HEK293 (cell line): ENCODE data around the gene NUCB1.
"Not testable (repeated sequence)": the region's sequence is repeated elsewhere in the genome, so short reads cannot be mapped to it uniquely, and the experiment has no call there.

Source experiments
- CTCF ChIA-PET: fragments of 350-600 bp; formaldehyde crosslinking; extraction: SDS; loops from one replicate; lab custom pipeline; 2021; ENCODE audit warnings: antibody characterized with exemption; lab: Yijun Ruan, JAX
- POLR2A ChIA-PET: fragments of 300-600 bp; formaldehyde crosslinking; extraction: SDS; loops from one replicate; lab custom pipeline; 2020; ENCODE audit warnings: antibody characterized with exemption, inconsistent platforms; lab: Yijun Ruan, JAX
- H3K27ac ChIP-seq: fragments of 200-500 bp; sonication (Bioruptor generic); 2 replicates; pipeline ENCODE4 v1.5.1; 2014; ENCODE audit warnings: low read depth, low read length, control low read depth, inconsistent platforms; ENCODE audit errors: extremely low read depth
- H3K36me3 ChIP-seq, 2 experiments: fragments of 200-500 bp in 1 of 2; sonication (Bioruptor generic) in 1 of 2; 1 replicate in 1 of 2; 2 replicates in 1 of 2; pipeline ENCODE4 v1.5.1; 2014 to 2017; ENCODE audit warnings: inconsistent platforms in 2 of 2, low read length in 2 of 2; ENCODE audit not compliant: control insufficient read depth in 2 of 2, insufficient read depth in 1 of 2
- H3K4me1 ChIP-seq: fragments of 200-500 bp; sonication (Bioruptor generic); 2 replicates; pipeline ENCODE4 v1.5.1; 2014; ENCODE audit warnings: mild to moderate bottlenecking, low read length, inconsistent platforms; ENCODE audit not compliant: control insufficient read depth, insufficient read depth
- H3K4me3 ChIP-seq: 2 replicates; pipeline ENCODE4 v1.5.1; 2011; ENCODE audit warnings: low read depth, mild to moderate bottlenecking, control low read depth, low read length, moderate library complexity
- H3K9me3 ChIP-seq: fragments of 200-500 bp; sonication (Bioruptor generic); 2 replicates; pipeline ENCODE4 v1.5.1; 2014; ENCODE audit warnings: low read depth, low read length, inconsistent platforms; ENCODE audit not compliant: control insufficient read depth, insufficient read depth
- PRDM1 ChIP-seq: fragments of 450-650 bp; formaldehyde crosslinking; IDR thresholded peaks from 2 replicates; pipeline ENCODE4; 2016; ENCODE audit warnings: missing biosample characterization, missing genetic modification characterization
- SCRT1 ChIP-seq: fragments of 450-650 bp; formaldehyde crosslinking; IDR thresholded peaks from 2 replicates; pipeline ENCODE4 v1.5.1; 2016; ENCODE audit warnings: missing biosample characterization, missing genetic modification characterization, borderline replicate concordance
- ZNF121 ChIP-seq: fragments of 450-650 bp; formaldehyde crosslinking; IDR thresholded peaks from 2 replicates; pipeline ENCODE4 v1.5.1; 2016; ENCODE audit warnings: missing biosample characterization, missing genetic modification characterization
- ZNF354C ChIP-seq: fragments of 450-650 bp; formaldehyde crosslinking; IDR thresholded peaks from 2 replicates; pipeline ENCODE4 v1.5.1; 2016; ENCODE audit warnings: missing biosample characterization, missing genetic modification characterization, low read depth, borderline replicate concordance
- ZNF394 ChIP-seq: fragments of 450-650 bp; formaldehyde crosslinking; IDR thresholded peaks from 2 replicates; pipeline ENCODE4 v1.5.1; 2016; ENCODE audit warnings: missing biosample characterization, missing genetic modification characterization, mild to moderate bottlenecking, moderate library complexity, borderline replicate concordance
- ZNF416 ChIP-seq: fragments of 450-650 bp; formaldehyde crosslinking; IDR thresholded peaks from 2 replicates; pipeline ENCODE4 v1.5.1; 2016; ENCODE audit warnings: missing biosample characterization, missing genetic modification characterization
- ZNF423 ChIP-seq: fragments of 450-650 bp; formaldehyde crosslinking; IDR thresholded peaks from 2 replicates; pipeline ENCODE4 v1.5.1; 2016; ENCODE audit warnings: missing biosample characterization, missing genetic modification characterization
- ZNF529 ChIP-seq: fragments of 450-650 bp; formaldehyde crosslinking; IDR thresholded peaks from 2 replicates; pipeline ENCODE4 v1.5.1; 2017; ENCODE audit warnings: missing genetic modification characterization, missing biosample characterization; ENCODE audit not compliant: insufficient replicate concordance
- TF ChIP-seq, protein P1 (sequence below): fragments of 450-650 bp; IDR thresholded peaks from 2 replicates; pipeline ENCODE4 v1.5.1; 2018; ENCODE audit warnings: missing biosample characterization, mild to moderate bottlenecking, missing genetic modification characterization
- TF ChIP-seq, protein P2 (sequence below): fragments of 450-650 bp; formaldehyde crosslinking; IDR thresholded peaks from 2 replicates; pipeline ENCODE4 v1.5.1; 2016; ENCODE audit warnings: missing biosample characterization, missing genetic modification characterization
- TF ChIP-seq, protein P3 (sequence below): fragments of 450-650 bp; IDR thresholded peaks from 2 replicates; pipeline ENCODE4 v1.5.1; 2018; ENCODE audit warnings: missing biosample characterization, missing genetic modification characterization
- TF ChIP-seq, protein P4 (sequence below): fragments of 450-650 bp; formaldehyde crosslinking; IDR thresholded peaks from 2 replicates; pipeline ENCODE4 v1.5.1; 2016; ENCODE audit warnings: missing biosample characterization, missing genetic modification characterization

Gene NUCB1

DNA sequence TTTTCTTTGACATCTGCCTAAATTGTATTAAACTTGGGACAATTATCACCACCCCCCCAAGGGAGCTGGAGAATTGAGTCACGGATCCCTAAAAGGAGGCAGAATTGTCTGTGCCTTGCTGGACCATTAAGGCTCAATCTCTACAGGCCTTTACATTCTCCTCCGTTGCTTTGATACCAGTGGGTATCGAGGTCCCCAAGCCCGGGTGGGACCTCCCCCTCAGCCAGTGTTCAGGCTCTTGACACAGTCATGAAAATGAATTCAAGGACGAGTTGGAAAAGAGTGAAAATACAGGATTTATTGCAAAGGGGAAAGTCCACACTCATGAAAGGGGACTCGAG is 22.3 kb upstream of the NUCB1 start:
- Histone ChIP-seq H3K9me3 (no peaks in the 10 kb centered on the region), H3K27ac (no peak overlapping the region), H3K36me3 (peaks cover 0 to 29% of the 10 kb centered on the region in 2 experiments; a peak in 2 of 3 replicates), H3K4me1 (peaks cover 24% of the 10 kb centered on the region), H3K4me3 (no peak overlapping the region)
- ChIA-PET CTCF (interaction anchor here (1.5 to 4.1 kb wide), 2 partner anchors 36 to 93 kb away, joined by 3 to 22 read pairs; no protein-coding TSS in a partner anchor), POLR2A (interaction anchor here (0.5 kb wide), 1 partner anchor 31 kb away, joined by 3 read pairs; no protein-coding TSS in a partner anchor)
- no peak for TF ChIP-seq ZNF423 (tag by site-specific recombination)
- TF ChIP-seq, protein P1, sequence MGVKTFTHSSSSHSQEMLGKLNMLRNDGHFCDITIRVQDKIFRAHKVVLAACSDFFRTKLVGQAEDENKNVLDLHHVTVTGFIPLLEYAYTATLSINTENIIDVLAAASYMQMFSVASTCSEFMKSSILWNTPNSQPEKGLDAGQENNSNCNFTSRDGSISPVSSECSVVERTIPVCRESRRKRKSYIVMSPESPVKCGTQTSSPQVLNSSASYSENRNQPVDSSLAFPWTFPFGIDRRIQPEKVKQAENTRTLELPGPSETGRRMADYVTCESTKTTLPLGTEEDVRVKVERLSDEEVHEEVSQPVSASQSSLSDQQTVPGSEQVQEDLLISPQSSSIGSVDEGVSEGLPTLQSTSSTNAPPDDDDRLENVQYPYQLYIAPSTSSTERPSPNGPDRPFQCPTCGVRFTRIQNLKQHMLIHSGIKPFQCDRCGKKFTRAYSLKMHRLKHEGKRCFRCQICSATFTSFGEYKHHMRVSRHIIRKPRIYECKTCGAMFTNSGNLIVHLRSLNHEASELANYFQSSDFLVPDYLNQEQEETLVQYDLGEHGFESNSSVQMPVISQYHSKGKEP (tag by site-specific recombination) = no peak
- TF ChIP-seq ZNF416 (tag by site-specific recombination) = no peak
- no peak for TF ChIP-seq ZNF394
- TF ChIP-seq, protein P2, sequence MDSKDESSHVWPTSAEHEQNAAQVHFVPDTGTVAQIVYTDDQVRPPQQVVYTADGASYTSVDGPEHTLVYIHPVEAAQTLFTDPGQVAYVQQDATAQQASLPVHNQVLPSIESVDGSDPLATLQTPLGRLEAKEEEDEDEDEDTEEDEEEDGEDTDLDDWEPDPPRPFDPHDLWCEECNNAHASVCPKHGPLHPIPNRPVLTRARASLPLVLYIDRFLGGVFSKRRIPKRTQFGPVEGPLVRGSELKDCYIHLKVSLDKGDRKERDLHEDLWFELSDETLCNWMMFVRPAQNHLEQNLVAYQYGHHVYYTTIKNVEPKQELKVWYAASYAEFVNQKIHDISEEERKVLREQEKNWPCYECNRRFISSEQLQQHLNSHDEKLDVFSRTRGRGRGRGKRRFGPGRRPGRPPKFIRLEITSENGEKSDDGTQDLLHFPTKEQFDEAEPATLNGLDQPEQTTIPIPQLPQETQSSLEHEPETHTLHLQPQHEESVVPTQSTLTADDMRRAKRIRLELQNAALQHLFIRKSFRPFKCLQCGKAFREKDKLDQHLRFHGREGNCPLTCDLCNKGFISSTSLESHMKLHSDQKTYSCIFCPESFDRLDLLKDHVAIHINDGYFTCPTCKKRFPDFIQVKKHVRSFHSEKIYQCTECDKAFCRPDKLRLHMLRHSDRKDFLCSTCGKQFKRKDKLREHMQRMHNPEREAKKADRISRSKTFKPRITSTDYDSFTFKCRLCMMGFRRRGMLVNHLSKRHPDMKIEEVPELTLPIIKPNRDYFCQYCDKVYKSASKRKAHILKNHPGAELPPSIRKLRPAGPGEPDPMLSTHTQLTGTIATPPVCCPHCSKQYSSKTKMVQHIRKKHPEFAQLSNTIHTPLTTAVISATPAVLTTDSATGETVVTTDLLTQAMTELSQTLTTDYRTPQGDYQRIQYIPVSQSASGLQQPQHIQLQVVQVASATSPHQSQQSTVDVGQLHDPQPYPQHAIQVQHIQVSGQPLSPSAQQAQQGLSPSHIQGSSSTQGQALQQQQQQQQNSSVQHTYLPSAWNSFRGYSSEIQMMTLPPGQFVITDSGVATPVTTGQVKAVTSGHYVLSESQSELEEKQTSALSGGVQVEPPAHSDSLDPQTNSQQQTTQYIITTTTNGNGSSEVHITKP (tag by site-specific recombination) = no peak
- TF ChIP-seq SCRT1 (tag by site-specific recombination) = no peak
- TF ChIP-seq ZNF529 (tag by site-specific recombination) = no peak

DNA sequence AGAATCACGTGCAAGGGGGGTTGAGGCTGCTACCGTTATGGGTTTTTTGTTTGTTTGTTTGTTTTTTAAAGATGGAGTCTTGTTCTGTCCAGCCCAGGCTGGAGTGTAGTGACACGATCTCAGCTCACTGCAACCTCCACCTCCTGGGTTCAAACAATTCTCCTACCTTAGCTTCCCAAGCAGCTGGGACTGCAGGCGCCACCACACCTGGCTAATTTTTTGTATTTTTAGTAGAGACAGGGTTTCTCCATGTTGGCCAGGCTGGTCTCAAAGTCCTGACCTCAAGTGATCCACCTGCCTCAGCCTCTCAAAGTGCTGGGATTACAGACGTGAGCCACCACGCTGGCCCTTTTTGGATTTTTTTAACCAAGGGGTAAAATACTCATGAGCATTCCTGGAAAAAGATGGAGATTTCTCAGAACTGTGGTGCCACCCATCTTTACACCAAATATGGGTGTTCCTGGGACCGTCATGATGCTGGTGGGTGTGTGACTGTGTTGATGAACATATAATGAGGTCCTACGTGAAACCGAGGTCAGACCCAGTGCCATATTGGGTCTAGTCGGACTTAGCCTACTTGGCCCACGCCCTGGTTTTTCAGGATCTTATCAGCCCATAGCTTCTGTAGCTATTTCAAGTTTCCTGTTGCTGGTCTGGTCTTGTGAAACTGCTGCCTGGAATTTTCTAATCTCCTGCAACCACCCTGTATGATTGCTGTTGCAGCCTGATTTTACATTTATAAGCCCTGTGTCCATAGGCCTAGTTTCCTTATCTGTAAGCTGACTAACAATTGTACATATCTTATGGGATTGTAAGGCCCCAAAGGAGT is 21.7 kb upstream of the NUCB1 start:
- ChIA-PET CTCF (interaction anchor here (1.1 to 4.1 kb wide), 3 partner anchors 36 to 196 kb away, joined by 3 to 22 read pairs (median 5); no protein-coding TSS in a partner anchor), POLR2A (interaction anchor here (0.5 to 0.7 kb wide), 3 partner anchors 31 to 88 kb away, joined by 3 to 5 read pairs (median 3); no protein-coding TSS in a partner anchor)
- no peaks in the 10 kb centered on the region for H3K9me3 ChIP-seq
- peaks cover 21% of the 10 kb centered on the region for H3K4me1 ChIP-seq
- H3K27ac ChIP-seq = no peak overlapping the region
- H3K36me3 ChIP-seq = peaks cover 0 to 27% of the 10 kb centered on the region in 2 experiments; a peak in 2 of 3 replicates
- H3K4me3 ChIP-seq = no peak overlapping the region
- TF ChIP-seq PRDM1 (tag by site-specific recombination) = 0 out of 2 replicates have a peak, but pooled peaks have one; percentile 69
- TF ChIP-seq, protein P3, sequence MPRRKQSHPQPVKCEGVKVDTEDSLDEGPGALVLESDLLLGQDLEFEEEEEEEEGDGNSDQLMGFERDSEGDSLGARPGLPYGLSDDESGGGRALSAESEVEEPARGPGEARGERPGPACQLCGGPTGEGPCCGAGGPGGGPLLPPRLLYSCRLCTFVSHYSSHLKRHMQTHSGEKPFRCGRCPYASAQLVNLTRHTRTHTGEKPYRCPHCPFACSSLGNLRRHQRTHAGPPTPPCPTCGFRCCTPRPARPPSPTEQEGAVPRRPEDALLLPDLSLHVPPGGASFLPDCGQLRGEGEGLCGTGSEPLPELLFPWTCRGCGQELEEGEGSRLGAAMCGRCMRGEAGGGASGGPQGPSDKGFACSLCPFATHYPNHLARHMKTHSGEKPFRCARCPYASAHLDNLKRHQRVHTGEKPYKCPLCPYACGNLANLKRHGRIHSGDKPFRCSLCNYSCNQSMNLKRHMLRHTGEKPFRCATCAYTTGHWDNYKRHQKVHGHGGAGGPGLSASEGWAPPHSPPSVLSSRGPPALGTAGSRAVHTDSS (tag by site-specific recombination) = no peak

DNA sequence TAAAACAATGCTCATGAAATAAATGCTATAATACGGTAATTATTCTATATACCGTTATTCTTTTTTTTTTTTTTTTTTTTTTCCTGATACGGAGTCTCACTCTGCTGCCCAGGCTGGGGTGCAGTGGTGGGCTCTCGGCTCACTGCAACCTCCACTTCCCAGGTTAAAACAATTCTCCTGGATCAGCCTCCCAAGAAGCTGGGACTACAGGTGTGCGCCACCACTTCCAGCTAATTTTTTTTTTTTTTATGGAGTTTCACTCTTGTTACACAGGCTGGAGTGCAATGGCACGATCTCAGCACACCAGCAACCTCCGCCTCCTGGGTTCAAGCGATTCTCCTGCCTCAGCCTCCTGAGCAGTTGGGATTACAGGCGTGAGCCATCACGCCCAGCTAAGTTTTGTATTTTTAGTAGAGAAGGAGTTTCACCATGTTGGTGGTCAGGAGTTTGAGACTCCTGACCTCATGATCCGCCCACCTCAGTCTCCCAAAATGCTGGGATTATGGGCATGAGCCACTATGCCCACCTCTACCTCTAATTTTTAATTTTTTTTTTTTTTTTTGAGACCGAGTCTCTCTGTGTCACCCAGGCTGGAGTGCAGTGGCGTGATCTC is 21.0 kb upstream of the NUCB1 start:
- Histone ChIP-seq H3K4me1 (peaks cover 17% of the 10 kb centered on the region), H3K27ac (no peak overlapping the region), H3K36me3 (peaks cover 0 to 19% of the 10 kb centered on the region in 2 experiments; a peak in 2 of 3 replicates), H3K4me3 (no peak overlapping the region), H3K9me3 (no peaks in the 10 kb centered on the region)
- ChIA-PET CTCF (interaction anchor here (1.1 to 4.1 kb wide), 2 partner anchors 37 to 195 kb away, joined by 5 to 22 read pairs; no protein-coding TSS in a partner anchor), POLR2A (interaction anchor here (0.7 kb wide), 2 partner anchors 87 to 373 kb away, joined by 3 to 5 read pairs; no protein-coding TSS in a partner anchor)
- TF ChIP-seq, protein P4, sequence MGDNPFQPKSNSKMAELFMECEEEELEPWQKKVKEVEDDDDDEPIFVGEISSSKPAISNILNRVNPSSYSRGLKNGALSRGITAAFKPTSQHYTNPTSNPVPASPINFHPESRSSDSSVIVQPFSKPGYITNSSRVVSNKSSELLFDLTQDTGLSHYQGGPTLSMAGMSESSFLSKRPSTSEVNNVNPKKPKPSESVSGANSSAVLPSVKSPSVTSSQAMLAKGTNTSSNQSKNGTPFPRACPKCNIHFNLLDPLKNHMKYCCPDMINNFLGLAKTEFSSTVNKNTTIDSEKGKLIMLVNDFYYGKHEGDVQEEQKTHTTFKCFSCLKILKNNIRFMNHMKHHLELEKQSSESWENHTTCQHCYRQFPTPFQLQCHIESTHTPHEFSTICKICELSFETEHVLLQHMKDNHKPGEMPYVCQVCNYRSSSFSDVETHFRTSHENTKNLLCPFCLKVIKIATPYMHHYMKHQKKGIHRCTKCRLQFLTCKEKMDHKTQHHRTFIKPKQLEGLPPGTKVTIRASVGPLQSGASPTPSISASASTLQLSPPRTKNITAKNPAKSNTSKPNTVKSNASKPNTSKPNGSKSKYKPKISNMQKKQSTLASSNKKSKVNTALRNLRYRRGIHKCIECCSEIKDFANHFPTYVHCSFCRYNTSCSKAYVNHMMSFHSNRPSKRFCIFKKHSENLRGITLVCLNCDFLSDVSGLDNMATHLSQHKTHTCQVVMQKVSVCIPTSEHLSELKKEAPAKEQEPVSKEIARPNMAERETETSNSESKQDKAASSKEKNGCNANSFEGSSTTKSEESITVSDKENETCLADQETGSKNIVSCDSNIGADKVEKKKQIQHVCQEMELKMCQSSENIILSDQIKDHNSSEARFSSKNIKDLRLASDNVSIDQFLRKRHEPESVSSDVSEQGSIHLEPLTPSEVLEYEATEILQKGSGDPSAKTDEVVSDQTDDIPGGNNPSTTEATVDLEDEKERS = 0 out of 2 replicates have a peak, but pooled peaks have one; percentile 37
- no peak for TF ChIP-seq ZNF121 (tag by site-specific recombination)
- TF ChIP-seq ZNF354C = no peak

DNA sequence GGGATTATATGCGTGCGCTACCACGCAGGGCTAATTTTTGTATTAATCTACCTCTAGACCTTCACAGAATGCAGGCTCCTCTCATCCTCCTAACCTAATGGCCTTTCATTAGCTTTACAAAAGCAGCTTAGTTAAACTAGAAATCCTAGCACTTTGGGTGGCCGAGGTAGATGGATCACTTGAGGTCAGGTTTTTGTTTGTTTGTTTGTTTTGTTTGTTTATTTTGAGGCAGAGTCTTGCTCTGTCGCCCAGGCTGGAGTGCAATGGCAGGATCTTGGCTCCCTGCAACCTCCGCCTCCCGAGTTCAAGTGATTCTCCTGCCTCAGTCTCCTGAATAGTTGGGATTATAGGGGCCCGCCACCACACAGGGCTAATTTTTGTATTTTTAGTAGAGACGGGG is 20.4 kb upstream of the NUCB1 start:
- POLR2A ChIA-PET = interaction anchor here (0.7 kb wide), 1 partner anchor 373 kb away, joined by 5 read pairs; no protein-coding TSS in a partner anchor
- H3K4me3 ChIP-seq, H3K9me3 ChIP-seq, H3K27ac ChIP-seq: not testable (repeated sequence)
- CTCF ChIA-PET = interaction anchor here (1.1 to 4.1 kb wide), 2 partner anchors 38 to 195 kb away, joined by 5 to 22 read pairs; no protein-coding TSS in a partner anchor
- Histone ChIP-seq H3K36me3 (peaks cover 0 to 14% of the 10 kb centered on the region in 2 experiments; a peak in 2 of 3 replicates), H3K4me1 (peaks cover 11% of the 10 kb centered on the region)
